ENCODE results near the gene LRRC75B.
"Not testable (repeated sequence)": the region's sequence is repeated elsewhere in the genome, so short reads cannot be mapped to it uniquely, and the experiment has no call there.

LRRC75B gene

DNA sequence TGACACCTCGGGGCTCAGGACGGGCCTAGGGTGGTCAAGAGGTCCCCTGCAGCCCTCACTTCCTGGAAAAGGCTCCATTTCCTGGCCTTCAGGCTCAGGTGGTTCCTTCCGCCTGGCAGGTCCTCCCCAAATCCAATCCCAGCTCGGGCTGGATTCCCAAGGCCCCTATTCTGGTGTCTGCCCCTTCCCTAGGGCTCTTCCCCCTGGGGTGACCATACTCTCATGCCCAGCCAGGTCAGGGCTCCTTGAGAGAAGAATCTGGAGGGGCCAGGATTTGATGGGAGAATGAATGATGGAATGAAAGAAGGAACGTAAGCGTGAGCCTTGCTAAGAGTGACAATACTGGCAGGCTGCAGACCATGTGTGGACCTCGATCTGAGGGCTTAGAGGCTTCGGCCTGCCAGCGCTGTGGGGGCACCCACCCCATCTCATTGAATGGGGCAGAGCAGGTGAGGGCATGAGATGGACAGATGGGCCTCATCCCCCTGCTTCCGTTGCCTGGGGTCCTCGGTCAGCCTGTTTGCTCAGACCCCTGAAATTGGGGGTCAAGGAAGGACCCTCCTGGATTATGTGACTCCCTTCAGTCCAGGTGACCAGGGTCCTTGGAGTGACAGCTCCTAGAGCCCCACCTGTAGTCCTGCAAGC lies 9.4 kb upstream of the LRRC75B start:
- DNase-seq: not testable (repeated sequence)

DNA sequence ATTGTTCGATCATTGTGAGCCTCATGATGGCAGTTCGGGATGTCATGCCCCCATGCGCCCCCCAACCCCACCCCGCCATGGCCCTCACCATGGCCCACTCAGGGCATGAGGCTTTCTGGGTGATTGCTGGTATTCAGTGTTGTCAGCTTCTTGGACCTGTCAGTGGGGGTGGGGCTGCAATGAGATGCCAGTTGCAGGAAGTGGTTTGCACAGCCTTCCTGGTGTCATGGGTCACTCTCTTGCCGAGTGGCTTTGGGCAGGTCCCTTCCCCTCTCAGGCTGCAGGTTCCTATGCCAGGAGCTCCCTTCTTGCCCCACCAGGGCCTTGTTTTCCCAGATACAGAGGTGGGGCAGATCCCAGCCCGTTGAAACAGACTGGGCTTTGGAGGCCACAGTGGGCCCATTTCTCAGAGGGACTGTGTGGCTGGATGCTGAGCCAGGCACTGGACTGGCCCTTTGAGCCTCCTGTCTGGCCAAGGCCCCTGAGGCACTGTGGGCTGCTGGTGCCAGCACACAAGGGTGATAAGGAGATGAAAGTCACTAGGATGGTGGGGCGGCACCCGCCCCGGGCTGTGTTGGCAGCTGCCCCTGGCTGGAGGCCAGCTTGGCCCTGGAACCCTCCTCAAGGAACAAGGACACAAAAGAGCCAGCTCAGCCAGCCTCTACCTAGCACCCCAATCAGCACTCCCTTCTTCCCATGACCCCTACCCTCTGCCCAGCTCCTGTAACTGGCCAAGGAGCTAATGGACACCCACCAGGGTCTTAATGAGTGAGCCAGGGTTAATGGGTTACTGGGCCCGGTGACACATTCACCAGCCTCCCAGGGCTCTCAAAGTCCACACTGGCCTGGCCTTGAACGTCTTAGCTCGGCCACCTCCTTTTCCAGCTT lies 8.6 kb upstream of the LRRC75B start:
- no peak for DNase-seq

DNA sequence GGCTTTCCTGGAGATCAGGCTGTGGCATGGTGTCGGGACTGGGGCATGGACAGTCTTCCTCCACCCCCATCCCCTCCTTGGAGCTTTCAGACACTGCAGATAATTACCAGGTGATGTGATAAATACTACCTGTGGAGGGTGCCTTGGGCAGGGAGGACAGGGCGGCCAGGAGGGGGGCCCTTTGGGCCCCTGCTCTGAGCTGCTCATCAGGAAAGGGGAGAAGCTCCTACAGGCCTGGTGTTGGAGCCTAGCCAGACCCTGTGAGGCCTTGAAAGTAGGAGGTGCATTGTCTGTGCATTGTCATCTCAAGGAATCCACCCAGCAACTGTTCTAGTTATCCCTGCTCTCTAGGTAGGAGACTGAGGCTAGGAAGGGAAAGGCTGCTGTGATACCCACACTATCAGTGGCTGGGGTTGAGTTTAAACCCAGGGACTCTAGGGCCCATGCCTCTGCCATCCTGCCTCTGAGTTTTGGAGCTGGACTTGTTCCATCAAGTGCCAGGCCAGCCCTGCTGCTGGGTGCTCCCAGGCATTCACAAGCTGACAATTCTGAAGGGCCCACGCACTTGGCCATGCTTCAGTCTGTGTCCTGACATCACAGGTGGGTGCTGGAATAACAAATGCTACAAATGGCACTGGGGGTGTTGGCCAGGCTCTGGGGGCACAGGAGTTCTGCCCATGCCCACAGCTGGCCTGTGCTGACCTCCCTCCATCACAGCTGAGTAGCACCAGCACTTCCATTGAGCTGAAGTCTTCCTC lies 7.3 kb upstream of the LRRC75B start:
- not testable (repeated sequence) for DNase-seq

DNA sequence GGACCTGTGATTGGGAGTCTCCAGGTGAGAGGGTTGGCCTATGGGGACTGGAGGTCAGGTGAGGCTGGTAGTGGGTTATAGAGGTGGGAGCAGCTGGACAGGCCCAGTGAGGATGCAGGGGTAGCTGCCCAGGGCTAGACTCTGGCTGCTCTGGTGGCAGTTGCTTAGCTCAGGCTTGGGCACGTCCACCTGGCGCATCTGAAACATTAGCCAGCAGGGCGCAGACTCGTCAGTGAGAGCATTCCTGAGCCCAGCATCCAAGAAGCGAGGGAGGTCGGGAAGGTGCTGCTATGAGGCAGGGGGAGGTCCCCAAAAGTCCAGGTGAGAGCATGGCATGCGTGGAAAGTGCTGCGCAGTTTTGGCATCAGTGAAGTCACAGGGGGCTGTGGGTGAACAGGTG lies 6.6 kb upstream of the LRRC75B start:
- DNase-seq: no peak

DNA sequence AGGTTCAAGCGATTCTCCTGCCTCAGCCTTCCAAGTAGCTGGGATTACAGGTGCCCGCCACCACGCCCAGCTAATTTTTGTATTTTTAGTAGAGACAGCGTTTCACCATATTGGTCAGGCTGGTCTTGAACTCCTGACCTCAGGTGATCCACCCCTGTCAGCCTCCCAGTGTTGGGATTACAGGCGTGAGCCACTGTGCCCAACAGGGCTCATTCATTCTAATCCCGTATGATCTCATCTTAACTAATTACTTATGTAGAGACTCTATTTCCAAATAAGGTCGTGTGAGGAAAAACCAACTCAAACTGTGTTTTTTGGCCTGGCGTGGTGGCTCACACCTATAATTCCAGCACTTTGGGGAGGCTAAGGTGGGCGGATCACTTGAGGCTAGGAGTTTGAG lies 4.2 kb upstream of the LRRC75B start:
- not testable (repeated sequence) for DNase-seq

DNA sequence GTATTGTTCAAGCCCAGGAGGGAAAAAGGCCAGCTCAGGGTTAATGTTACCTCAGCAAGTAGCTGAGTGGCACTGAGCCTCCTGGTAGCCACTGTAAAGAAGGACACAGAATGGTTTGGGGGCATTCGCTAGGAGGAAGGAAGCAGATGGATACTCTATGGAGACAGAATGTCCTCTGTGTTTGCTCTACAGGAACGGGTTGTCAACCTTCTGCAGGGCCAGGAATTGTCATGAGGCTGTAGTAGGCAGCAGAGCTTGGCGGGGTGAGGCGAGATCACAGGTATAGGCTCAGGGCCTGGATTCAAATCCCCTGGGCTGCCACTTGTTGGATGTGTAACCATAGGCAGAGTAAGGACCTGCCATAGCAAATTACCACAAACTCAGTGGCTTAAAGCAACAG lies 3.0 kb upstream of the LRRC75B start:
- DNase-seq: no peak

DNA sequence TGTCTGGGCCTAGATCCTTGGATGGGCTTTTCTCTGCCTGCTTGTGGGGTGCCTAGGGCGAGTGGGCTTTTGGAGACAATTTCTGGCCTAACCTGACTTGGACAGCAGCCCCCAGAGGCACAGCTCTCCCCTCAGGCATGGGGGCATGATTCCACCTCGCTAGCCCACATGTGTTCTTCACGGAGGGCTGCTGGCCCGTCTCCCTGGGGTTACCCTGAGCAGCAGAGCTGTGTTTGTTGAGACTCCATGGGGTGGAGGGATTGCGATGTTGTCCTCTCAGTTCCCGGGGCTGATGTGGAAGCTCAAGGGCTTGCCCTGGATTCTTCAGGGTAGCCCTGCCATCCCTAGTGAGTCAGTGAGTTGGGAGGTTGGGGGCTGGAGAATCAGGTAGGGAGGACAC lies 2.4 kb upstream of the LRRC75B start:
- DNase-seq: no peak

DNA sequence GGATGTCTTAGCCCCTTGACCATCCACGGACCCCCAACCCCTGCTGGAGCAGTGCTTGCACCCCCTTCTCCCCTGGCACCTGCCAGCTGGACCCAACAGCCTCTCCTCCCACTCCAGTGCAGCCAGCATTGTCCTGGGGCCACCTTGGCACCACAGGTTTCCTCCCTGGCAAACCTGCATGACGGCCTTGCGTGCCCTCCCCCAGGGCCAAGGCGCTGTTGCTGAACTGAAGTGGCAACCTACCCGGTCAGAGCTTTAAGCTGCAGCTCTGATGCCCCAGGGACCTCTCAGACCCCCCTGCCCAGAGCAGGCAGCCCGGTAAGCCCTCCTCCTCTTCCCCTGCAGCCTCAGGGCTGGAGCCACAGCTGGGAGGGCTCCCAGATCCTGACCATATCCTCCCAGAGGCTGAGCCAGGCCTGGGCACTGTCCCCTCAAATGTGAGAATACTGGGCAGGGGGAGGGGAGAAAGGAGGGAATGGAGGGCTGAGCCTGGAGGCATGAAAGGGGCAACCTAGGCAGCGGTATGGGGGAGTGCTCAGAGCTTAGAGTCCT lies 1.8 kb upstream of the LRRC75B start:
- no peak for DNase-seq

DNA sequence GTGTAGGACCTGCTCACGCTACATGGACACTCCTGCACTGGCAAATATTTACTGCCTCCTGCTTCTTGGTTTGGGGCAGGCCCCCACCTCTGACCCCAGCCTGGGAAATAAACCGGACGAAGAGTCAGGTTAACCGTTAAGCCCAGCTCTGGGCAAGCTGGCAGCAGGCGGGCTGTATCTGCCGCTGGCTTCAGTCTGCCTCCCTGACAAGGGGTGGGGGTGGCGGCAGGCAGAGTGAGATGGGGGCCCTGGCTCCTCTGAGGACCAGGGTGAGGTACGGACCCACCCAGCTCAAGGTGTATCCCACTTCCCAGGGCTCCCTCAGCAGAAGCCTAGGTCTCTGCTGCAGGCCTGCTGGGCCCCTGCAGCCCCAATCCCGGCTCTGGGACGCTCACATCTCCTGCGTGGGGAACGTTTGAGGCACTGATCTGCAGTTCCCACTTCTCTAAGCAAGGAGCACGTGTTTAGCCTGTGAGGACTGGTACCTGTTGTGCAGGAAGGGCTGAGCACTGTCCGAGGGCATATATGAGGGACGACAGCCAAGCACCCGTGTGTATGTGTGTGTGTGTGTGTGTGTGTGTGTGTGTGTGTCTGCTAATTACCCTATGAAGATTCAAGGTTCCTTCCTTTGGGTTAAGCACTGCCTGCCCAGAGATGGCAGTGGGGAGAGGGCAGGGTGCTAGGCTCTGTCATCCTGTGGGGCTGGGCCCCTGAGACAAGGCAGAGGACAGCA lies 1.1 kb upstream of the LRRC75B start:
- DNase-seq: no peak

DNA sequence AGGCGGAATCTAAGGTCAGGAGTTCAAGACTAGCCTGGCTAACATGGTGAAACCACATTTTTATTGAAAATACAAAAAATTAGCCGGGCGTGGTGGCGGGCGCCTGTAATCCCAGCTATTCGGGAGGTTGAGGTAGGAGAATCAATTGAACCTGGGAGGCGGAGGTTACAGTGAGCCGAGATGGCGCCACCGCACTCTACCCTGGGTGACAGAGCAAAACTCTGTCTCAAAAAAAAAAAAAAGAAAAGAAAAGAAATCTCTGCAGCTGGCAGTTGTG lies 624 bp upstream of the LRRC75B start:
- DNase-seq: not testable (repeated sequence)

DNA sequence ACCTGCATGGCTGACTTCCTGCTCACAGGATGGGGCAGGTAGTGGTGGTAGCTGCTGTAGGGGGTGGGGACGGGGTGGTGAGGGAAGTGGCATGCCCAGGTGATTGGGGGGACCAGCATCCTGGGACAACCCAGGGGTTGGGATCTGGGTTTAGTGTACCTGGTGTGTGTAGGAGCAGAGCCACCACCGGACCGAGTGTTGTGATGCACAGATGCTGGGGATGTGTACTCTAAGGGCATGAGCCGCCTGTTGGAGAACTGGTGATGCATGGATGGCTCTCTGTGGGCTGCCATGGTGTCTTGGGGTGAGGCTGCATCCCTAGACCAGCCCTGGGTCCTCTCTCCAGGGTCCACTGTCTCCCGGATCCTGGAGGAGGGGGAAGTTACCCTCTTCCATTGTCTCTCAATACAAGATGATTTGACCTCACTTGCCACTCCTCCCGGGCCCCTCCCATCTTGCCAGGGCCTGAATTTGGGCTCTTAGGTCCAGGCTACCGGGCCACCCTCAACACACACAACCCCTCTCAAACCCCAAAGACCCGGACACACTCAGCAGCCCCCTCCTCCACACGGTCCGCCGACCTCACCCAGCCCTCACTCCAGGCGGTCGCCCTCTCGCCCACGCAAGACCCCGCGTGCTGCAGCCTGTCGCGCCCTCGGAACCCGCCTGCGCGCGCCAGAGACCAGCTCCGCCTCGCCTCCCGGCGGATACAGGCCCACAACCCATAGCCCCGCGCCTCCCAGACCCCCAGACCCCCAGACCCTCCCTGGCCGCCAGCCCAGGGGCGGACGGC lies 619 bp downstream of the LRRC75B start:
- no peak for DNase-seq

DNA sequence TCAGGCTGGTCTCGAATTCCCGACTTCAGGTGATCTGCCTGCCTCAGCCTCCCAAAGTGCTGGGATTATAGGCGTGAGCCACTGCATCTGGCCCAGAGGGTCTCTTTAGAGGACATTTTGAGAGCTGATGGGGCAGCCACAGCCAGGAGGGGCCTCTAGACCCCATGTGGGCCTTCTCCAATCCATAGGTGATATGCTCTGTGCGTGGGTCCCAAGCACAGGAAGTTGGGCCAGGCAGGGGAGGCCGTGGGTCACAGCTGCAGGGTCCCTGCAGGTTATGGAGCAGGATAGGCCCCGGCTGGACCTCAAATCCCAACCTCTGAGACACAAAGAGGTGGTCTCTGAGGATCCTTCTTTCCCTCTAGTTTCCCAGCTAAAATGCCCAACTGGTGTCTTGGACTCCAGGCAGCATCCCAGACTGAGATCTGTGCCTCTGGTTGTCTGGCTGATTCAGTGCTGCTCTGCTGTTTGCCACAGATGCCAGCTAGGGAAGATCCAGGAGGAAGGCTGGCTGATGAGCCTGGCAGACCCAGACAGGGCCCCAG lies 1.5 kb downstream of the LRRC75B start:
- DNase-seq: no peak

DNA sequence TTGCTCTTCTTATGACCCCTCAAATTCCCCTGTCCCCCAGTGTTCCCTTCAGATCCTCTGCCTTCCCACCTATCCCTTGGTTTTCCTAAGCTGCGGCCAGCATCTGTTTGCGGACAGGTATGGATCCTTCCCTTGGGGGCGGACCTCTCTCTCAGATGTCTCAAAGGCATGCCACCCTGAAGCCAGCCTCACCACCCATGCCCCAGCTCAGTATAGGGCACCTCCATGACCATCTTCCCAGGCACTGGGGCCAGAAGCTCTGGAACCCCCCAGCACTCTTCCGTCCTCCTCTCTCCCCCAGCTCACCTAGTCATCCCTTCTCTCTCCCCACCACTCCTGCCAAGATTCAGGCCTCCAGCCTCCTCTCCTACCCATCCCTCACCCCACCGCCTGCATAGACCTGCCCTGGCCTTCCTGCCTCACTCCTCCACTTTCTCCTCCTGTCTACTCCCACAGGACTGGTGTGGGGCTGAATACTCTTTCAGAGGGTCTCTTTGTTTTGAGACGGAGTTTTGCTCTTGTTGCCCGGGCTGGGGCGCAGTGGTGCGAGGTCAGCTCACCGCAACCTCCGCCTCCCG lies 2.2 kb downstream of the LRRC75B start:
- DNase-seq: no peak

DNA sequence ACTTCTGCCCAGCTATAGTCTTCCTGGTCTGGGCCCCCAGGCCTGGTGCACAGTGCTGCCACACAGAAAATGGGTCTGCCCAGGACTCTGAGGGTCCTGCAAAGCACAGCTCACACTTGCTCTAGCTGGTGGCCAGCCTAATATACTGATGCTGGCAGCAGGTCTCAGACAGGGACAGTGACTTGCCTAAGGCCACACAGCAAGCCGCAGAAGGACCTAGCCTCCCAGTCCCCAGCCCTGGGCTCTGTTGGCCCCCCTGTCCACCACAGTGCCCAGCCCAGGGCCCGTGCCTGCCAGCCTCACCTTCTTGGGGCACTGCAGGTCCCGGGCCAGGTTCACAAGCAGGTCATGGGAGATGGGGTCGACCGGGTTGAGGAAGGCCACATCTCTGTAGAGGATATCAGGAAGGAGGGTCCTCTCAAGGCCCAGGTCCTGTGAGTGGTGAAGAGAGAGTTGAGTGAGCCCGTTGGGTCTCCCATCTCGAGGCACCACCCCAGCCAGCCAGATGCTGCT lies 3.3 kb downstream of the LRRC75B start:
- no peak for DNase-seq

DNA sequence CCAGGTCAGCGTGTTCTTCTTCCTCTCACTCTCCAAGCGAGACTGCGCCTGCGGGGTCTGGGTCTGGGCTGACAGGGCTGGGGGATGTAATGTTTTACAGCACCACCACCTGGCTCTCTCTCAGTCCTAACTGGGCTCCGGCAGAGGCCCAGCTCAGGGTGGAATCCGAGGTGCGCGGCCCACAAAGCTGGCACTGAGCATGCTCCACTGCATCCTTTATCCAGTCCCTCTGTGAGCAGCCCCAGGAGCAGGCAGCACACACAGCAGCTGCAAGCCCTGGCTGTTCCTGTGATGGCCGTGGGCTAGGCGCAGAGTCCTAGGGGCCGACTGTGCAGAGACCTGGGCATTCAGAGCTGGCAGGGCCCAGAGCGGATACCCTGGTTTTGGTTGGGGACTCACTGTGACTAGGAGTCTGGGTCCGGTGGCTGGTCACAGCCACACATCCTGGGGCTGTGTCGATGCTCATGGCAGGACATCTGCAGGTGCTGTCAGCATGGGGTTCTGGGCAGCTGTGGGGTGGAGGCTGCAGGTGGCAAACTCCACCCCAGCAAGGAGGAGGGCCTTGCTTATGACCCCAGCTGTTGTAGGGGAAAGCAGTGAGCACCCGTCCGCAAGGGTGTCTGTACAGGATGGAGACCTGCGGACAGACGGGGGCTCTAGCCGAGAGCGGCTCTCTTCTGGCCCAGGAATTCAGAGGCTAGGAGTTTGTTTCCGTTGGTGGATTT lies 4.0 kb downstream of the LRRC75B start:
- DNase-seq: no peak

DNA sequence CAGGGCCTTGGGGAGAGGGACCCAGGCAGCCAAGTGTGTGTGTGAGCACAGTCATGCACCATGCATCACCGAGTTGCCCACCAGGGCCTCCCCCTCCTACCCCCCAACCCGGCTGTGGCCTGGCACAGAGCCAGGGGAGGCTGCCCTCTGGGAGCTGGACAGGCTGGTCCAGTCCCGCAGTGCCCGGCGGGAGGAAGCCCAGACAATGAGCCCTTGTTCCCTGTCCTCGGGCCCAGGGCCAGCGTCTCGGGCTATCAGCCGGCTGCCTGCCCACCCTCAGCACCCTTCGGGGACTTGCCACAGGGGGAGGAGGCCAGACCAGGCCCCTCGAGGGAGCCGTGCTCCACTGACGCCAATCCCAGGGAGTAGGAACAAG lies 4.5 kb downstream of the LRRC75B start:
- DNase-seq: no peak

DNA sequence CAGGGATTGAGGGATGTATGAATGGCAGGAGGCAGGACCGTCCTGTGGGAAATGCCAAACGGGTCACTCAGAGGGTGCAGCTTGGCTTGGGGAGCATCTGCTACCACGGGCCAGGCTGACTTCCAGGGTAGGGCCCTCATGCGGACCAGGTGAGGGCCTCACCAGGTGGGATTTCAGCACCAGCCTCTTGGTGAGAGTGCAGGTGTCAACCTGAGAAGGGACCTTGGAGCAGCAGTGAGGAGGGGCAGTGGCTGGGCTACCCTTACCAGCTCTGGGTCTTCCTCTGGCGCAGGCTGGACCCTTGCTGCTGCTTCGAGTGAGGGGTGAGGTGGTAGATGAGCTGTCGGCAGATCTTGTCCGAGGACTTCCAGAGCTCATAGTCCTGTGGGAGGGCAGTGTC lies 4.9 kb downstream of the LRRC75B start:
- no peak for DNase-seq

DNA sequence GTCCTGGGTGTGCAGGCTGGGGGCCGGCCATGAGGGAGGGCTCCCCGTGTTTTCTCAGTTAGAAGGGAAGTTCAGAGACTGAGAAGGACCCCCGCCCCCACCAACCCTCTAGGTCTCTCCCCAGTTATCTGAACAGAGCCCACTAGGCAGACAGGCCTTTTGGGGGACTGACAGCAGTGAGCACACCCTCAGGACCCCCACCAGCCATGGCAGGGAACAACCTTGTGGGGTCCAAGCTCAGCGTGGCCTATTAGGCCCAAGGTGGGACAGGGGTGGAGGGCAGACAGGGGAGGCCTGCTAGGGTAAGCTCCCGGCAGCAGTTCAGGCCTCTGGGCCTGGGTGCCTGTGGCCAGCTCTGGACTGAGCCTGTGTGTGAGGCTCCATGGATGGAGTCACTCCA lies 5.6 kb downstream of the LRRC75B start:
- no peak for DNase-seq

DNA sequence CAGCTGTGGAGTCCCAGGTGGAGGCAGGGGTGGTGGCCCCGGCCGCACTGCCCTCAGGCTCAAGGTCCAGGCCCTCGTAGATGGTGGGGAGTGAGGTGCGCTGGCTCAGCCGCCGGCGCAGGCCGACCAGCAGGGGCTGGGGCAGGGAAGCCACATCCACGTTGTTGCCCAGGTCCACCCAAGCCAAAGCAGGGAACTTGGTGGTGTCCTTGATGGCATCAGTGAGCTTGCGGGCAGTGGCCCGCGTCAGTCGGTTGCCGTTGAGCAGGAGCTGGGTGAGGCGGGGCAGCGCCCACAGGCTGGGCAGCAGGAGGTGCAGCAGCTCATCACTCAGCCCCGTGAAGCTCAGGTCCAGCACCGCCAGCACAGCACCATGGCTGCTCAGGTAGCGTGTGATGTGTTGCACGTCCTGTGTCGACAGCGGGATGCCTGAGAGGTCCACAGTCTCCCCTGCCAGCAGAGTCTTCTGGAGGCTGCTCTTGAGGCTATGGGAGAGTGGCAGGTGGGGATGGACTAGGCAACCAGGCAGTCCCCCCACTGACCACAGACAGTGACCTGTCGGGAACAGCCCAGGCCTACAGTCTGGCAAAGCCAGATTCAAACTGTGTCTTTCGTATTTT lies 6.8 kb downstream of the LRRC75B start:
- DNase-seq: no peak

DNA sequence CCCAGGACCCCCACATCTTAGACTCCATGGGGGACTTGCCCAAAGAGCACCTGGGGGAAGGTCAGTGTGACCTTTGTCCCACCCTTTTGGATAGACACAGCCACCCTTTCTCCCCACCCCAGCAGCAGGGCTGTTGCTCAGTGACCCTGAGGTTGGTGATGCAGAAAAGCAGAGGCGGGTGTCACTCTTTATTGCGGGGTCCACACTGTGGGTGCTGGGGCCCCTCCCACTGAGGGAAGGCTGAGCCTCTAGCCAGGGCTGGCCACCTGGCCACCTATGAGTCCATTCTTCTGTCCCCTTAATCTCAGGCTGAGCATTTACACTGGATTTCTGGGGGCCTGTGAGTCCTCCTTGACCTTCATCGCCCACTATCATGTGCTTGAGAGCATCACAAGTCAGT lies 7.4 kb downstream of the LRRC75B start:
- DNase-seq: no peak
